Activated CD4-positive, alpha-beta T cell treated with anti-CD3 and anti-CD28 coated beads for 4 hours (primary cell): ENCODE data around the gene OPCML.

ENCODE experiments used
- DNase-seq, 2 donors: peaks; one replicate each; pipeline ENCODE4 v3.0.0-alpha.2; 2020

OPCML gene

DNA sequence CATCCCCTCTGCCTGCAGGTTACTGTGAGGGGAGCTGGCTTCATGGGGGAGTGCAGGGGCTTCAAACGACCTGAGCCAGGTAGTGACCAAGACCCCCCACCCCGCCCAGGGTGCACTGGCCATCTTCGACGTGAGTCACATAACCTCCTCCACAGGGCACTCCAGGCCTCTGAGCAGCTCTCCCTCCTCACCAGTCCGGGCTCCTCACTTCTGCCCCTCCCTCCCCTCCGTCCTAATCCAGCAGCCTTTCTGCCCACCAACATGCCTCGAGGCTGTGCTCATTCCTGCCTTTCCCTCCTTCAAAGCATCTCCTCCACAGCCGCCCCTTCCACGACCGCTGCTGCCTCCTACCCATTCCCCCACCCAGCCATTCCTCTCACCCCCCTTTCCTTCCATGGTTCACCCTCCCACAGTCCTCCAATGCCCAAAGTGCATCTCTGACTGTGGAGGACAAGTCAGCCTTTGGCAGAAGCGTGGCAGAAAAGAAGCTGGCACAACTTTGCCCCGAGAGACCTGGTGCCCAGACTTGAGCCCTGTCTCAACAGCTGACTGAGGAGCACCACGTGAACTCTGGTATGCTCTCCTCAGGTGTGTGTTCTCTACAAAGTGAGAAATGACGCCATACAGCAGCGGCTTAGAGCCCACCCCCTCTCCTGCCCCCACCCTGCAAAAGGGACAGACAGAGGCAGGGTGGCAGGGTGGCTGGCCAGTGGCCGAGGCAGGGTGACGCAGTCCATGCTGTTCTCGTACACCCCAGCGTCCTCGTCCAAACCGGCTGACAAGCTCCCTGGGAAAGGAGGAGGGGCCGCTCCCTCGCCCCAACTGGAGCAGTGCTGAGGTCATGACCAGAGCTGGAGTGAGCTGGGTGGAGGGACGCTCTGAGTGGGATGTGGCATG lies 30.4 kb downstream of the OPCML start:
- DNase-seq: no peak

DNA sequence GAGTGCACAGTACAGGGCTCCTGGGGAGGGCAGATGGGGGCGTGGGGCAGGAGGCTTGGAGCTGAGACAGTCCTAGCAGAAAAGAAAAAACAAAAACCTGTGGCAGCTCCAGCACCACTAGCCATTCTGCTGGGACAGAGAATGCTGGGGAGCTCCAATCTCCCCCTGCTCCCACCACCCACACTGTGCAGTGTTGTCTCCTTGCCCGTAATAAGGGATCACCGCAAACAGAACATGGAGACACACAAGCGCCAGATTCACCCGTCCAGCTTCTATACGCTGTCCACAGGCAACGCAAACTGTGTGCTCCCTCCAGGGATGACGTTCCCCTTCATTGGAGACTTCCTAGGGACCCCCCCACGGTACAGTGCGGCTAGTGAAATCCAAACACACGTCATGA lies 31.4 kb downstream of the OPCML start:
- DNase-seq: no peak

DNA sequence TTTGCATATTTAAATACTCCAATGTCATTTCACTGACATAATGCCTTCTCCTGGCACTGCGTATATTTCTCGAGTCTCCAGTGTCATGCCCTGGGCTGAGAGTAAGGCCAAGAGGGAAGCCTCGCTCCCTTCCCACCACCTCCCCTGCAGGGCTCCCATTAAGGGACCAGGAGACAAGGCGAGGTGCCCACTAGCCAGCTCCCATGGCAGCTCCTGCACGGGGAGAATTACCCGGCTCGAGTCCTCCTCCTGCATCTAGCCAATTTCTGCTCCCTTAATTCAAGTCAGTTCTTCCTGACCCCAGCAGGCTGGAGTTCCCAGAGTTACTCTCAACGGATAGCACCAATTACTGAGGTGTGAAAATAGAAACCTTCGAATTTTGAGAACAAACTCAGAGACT lies 31.9 kb downstream of the OPCML start:
- DNase-seq: no peak

DNA sequence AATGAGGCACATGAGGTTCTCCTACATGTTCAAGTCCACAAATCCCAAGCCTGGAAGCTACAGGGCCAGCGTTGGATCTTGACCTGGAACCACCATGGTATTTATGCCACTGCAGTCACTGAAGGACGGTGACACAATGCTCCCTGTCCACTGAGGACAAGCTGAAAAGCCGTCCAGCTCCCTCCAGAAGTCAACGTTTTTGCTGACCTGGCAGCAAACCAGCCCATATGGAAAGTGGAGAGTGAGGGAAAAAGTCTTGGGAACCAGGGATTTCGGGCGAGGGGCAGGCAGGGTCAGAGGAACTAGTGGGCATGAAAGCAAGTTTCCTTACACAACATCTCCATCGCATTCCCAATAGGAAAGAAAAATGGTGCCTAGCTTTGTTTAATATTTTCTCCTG lies 33.3 kb downstream of the OPCML start:
- no peak for DNase-seq

DNA sequence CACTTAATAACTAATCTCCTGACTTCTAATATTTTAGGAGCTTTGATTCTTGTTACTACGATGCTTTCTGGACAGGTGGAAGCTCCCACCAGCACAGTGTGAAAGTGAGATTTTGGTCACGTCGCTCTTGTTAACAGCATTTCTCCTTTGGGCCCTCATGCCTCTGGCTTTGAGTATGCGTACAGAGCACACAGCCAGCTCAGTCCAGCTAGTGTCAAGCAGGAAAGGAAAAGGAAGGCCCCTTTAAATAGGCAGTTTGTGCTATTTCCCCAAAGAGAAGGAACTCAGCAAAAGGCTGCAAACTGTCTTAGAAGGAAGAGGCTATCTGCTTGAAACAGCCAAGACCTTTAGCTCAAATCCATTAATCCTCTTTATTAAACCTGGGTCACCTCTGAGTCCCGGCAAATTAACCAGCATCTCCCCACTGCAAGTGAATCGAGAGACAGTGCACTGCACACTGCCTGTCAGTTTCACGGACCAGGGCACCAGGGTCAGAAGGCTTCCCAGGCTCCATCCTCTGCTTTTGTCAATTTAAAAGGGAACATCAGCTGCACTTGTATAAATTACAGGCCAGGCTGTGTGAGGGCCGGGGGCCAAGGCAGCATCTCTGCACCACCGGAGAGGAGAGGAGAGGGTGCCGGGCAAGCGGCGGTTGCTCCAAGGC lies 34.7 kb downstream of the OPCML start:
- no peak for DNase-seq

DNA sequence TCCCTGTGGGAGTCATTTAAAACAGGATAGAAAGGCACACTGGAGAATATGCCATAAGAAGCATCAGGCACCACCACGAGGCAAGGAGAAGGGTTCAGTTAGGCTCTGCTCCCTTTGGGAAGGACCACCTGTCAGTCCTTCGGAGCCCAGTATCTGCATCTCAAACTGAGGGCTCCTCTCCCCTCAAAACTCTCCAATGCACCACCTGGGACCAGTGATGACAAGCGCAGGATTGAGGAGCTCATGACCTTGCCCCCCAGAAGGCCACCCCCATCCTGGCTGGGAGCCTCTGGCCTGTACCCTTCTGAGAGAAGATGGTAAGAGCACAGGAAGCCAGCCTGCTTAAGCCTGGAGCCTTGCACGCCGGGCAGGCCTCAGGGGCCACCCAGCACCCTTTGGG lies 39.4 kb downstream of the OPCML start:
- no peak for DNase-seq

DNA sequence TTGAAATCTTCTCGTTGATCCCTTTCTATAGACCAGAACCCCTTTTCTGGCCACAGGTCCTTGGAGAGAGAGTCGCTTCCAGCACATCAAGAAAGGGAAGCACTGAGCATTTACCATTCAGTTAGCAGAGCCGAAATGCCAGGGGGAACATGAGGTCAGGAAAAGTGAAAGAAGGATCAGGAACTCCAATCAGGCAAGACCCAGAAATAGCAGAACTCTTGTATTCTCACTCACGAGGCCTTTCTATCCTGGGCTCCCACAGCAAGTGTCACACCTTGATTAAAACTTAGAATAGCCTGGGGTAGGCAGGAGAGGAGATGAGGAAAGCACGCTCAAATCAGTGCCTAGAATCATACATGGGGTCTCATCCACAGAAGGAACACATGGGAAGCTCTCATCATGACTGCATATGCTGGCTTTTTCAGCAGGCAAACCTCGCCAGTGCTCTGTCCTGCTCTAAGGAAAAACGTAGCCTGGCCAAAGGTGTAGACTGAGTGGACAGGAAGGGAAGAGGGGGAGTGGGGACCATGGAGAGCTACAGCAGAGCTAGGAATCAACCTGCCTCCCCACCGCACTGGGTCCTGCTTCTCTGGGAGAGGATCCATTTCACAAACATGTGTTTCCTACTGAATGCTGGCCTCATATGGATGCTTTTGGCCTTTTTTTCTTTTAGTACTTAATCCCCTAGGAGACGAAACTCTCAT lies 40.5 kb downstream of the OPCML start:
- no peak for DNase-seq

DNA sequence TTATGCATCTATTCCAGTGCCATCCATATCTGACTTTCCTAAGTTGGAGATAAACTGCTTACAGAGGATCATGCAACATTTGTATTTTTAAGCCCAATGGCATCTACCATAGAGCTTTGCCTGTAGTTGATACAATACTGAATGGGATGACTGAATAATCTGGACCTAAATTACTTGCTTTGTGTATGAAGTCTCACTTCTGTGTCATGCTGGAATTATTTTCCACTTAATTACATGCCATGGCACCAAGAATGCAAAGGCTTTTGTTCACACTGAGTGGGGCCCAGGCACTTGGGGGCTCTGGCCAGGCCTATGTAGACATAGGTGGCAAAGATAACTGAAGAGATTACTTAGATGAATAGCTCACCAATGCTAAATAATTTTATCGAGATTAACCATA lies 51.6 kb downstream of the OPCML start:
- DNase-seq: no peak

DNA sequence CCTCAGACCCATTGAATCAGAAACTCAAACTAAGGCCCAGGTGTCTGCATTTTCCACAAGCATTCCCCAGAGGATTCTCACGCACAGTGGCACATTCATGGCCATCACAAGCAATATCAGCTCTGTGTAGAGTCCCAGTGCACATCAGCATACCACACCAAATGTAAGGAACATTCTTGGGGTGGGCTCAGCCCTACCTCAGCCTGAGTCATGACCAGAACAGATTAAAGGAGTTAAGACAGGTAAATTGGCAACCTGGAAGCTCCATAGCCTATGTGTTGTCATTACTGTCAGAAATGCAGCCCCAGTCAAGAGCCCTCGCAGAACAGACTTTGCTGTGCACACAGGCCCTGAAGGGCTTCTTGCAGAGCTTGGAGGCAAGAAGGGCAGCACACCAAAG lies 53.1 kb downstream of the OPCML start:
- no peak for DNase-seq

DNA sequence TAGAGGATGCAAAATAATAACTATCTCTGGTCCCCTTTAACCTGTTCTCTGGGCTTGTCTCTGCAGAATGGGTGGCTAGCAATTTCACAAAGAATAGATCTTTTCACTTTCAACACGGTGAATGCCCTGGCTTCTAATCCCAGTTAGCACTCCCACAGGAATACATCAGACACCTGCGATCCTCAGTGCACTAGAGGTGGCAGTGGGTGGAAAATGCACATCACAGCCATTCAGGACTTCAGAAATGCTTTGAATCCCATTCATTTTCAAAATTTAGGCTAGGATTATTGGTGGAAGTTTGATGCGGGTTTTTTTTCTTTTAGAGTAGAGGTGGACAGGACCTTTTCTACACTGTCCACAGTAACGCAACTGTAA lies 55.1 kb downstream of the OPCML start:
- no peak for DNase-seq

DNA sequence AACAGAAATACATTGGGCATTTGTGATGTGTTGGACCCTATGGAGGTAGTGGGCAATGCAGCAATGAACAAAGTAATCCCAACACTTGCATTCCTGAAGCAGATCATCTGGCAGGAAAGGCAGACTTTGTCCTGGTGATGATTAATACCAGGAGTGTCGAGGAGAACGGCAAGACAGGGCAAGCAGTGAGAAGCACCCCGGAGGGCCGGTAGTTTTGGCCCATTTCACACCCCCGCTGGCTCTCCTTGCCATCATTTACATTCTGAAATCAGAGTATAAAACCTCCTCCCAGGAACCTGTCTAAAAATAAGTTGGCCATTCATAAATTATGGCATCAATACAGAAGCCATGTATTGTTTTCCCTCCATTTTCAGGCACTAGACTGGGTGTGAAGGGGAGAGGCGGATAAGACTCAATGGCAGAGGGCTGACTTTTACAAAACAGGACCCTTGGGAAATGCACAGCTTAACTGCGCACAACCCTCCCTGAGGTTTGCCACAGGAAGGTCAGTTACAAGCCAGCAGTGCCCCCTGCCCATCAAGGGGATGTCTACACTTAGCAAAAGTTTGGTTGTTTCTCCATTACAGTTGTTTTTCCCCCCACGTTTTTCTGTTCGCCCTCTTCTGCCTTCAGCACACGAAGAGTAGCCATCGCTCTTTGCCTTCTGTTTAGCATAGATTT lies 55.6 kb downstream of the OPCML start:
- DNase-seq: no peak

DNA sequence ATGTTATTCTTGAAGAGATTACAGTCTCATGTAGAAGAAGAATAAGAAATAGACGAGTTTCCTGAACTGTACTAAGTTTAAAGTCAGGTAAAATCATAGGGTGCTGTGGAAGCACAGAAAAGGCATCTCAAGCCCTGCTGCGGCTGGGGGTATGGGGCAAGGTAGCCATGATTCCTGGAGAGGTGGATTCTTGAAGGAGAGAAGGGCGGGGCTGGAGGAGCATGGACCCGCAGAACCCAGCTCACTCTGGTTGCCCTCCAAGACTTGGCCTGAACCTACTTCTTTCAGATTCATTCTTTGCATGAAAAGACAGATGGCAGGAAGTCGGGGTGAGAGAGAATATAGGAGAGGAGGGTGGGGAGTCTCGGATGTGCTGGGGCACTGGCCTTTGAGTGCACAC lies 57.8 kb downstream of the OPCML start:
- DNase-seq: no peak

DNA sequence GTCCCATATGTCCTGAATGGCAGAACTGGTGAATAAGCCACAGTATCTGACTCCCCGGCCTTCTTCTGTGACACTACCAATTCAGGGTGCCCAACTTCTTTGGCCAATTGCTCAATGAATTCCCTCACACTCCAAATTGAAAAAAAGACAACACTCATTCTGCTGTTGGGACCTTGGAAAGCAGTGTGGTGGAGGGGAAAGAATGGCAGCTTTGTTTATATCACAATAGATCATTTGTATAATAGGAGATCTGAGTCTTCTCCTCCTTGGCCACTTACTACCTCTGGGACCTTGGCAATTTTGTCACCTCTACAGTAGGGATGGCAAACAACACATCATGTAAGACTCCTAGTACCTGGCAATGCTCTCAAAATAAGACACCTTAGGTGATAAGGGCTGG lies 64.6 kb downstream of the OPCML start:
- no peak for DNase-seq

DNA sequence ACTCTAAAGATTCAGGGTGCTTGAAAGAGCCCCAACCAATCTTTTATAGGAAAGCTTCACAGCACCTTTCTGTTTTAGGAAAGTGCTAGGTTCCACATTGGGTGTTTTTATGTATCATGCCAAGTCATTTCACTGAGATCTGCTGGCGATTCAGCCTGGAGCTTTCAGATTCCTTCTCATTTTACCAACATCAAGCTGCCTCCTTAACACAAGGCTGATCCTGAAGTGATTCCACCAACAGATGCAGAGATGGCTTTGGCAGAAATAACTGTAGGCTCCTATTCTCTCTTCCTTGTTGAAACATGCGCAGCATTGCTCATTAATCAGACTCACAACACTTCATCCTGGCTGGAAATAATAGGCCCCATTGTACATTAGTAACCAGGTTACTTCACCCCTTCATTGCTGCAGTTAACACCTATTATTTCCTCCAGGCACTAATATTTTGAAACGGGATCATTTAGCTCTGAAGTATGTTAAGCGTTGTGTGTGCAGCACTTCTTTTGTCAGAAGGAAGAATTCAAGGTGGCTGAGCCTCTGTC lies 89.0 kb downstream of the OPCML start:
- no peak for DNase-seq

DNA sequence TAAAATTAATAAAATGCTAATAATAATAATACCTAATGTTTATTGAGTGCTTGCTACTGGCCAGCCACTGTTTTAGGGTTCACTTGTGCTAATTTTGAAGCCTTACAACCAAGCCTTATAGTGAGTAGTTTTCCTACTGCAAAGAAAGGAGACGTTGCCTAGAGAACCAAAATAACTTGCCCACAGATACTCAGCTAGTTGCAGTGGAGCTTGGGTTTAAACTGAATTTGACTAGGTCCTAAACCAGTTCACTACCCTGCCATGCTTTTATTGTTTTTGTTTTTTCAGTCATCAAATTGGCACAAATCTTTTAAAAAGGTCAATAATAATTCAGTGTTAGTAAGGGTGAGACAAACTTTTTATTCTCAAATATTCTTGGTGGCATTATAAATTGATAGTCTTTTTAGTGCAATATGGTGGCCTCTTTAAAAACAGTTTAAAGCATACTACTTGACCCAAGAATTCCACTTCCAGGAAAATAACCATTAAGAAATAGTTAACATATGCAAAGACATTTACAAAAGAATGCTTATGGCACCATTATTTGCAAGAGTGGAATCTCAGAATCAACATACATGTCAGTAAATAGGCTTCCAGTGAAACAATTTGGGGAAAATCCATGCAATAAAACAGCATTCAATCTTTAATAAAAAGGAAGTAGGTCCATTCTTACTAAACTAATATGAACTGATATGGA lies 90.2 kb downstream of the OPCML start:
- no peak for DNase-seq

DNA sequence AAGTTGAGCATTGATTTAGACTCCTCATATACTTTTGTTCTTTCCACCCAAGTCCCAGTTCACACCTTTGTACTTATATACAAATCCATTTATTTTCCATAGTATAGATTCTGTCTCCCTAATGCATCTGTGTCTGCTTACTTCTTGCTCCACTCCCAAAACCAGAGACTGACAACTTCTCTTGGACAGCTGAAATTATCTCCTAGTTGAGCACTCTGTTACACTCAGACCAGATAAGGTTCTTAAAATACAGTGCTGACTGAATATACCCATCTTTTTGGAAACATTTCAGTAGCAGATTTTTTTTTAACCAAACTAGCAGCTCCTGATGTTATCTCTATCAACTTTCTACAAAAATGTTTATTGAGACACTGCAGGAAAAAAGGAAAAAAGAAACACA lies 106.3 kb downstream of the OPCML start:
- no peak for DNase-seq

DNA sequence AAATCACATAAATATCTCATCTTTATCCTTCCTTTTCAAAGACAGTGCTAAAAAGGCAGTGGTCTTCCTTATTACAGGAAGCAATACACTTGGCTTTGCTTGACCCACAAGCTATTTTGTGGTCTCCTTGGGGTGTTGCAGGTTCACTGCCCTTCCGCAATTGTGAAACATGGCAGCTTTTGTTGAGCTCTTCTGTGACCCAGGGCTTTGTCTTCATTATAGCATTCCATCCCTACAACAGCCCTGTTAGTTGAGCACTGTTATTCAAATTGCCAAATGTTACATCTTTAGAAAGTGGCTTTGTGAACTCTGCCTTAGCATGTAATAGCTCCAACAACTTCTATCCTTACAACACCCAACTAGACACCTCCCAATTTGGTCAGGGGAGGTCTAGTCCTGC lies 107.1 kb downstream of the OPCML start:
- DNase-seq: no peak

DNA sequence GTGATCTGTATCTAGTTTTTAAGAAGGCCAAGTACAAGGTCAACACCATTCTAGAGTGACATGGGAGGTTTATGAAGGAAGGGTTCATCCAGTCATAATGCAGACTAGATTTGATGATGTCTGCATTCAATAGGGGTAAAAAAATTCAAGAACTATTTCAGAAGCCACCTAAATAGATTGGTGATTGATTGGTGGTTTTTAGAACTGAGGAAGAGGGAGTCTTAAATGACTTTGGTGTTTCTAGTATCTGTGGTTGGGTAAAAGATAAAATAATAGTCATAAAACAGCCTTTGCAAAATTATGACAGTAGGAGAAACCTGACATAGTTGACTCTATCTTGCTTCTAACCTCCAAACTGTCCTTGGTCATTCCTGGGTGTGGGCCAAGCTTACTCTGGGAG lies 114.1 kb downstream of the OPCML start:
- no peak for DNase-seq

DNA sequence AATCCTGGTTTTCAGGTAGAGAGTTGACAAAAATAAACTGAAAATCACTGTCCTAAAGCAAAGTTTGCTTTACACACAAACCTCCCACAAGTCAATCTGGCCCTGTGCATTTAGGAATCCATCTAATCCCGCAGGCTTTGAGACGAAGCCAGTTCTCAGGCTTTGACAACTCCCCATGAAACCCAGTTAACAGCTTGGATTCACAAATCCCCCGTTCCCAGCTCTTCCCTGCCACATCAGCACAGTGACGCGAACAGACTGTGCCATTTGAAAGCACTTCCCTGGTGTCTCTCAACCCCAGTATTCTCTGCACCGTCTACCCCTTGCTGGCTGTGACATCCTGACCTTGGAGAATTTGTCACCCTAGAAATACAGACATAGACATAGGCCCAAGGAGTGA lies 117.8 kb downstream of the OPCML start:
- DNase-seq: no peak

DNA sequence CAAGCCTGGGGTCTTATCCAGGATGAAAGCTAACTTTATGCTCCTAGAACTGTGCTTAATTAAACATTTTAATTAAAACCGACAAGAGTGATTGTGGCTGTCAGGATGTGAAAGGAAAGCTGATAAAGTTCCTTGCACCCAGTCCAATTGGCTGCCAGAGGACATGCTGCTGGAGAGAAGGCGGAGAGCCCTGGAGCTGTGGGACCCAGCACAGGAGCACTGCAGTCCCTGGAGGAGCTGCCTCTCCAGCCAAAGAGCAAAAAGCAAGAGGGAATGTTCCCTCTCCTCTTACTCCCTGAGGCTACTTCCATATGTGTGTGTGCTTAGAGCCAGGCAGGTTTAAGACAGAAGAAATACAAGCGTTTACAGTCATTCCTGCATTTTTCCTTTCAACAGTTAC lies 118.6 kb downstream of the OPCML start:
- no peak for DNase-seq

DNA sequence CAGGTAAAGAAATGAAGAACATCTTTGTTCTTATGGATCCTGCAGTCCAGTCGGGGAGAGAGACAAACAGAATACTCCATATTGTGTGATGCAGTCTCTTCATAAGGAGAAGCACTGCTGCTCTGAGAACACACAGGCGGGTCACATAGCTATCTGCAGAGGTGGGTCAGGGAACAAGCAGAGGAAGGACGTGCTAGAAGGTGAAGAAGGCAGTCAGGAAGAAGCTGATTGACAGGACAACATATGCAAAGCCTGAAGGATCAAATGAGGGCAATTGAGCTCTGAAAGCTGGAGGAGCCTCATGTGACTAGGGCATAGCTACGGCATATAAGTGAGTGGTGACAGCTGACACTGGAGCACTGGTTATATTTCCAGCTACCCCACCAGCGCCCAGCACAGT lies 122.5 kb downstream of the OPCML start:
- DNase-seq: no peak

DNA sequence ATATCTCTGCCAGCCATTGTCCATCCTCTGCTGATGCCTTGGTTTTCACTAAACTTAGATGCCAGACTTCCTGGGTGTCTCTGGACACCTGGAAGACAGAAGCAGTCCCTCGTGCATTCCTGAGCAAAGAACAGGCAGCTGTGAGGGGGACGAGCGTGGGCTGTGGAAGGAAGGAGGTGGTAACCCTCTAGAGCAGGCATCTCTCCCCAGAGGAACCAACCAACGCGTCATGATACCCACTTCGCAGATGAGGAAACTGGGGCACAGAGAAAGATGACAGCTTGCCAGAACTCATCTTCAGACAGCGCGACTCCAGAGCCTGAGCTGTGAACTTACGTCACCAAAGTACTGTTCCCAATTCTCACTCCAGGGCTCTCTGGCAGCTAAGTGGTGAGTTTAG lies 123.4 kb downstream of the OPCML start:
- no peak for DNase-seq

DNA sequence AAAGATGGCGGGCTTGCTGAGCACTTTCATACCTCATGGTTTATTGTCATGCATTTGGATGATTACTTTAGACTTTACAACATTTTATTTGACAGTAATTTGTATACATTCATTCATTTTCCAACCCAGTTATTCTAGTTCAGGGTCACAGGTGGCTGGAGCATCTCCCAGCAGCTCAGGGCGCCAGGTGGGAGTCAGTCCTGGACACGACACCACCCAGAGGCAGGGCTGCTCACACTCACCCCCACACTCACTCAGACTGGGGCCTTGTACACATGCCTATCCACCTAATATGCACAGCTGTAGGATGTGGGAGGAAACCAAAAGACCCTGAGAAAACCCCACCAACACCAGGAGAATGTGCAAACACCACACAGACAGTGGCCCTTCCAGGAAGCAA lies 123.9 kb downstream of the OPCML start:
- no peak for DNase-seq
